Spleen (tissue), 7 donors: ENCODE data around the gene WRAP73.

Experiments used
- CTCF ChIP-seq, 11 experiments: fragments of 200-600 bp in 7 of 11; fragments of 450-650 bp in 4 of 11; sonication (generic) in 4 of 11; IDR thresholded peaks in 8 of 11; conservative IDR thresholded peaks in 3 of 11; 1 replicate in 7 of 11; 2 replicates in 4 of 11; pipeline versions ENCODE4 v1.4.0 to v1.8.0; 2016 to 2021; ENCODE audit warnings: antibody characterized with exemption in 11 of 11, inconsistent platforms in 4 of 11, mild to moderate bottlenecking in 1 of 11
- POLR2A ChIP-seq, 3 donors: fragments of 450-650 bp; IDR thresholded peaks; one replicate each; pipeline ENCODE4 v1.5.1; 2017; ENCODE audit warnings: antibody characterized with exemption in 3 of 3, mild to moderate bottlenecking in 1 of 3
- POLR2AphosphoS5 ChIP-seq, 3 donors: sonication (generic); formaldehyde crosslinking; IDR thresholded peaks; one replicate each; pipeline ENCODE4 v1.5.1; 2017; ENCODE audit warnings: antibody characterized with exemption in 3 of 3
- donor health status: DM: no; HTN: no; CAD: no; lungs with moderate emphysema.
- donor health status: DM: no; HTN: no; CAD: no.
- donor health status: DM: no; HTN: no; CAD: no.

GRCh38 chr1:3669421-3669821 is 19.5 kb upstream of the WRAP73 start:
- no peak for TF ChIP-seq CTCF (IDR thresholded peaks at IDR 0.05 in 8 of 11, conservative IDR thresholded peaks at IDR 0.05 in 3 of 11)
- TF ChIP-seq POLR2A (IDR thresholded peaks at IDR 0.05): no peak
- no peak for TF ChIP-seq POLR2AphosphoS5 (IDR thresholded peaks at IDR 0.05)
